RWPE2 (cell line): ENCODE data around the gene COX7A2L.
A peak's percentile ranks its signal among the peaks of the same experiment; 100 is the strongest.

Source experiments
- ATAC-seq: fragments of 200-7000 bp; cut with Tn5 transposase; 3 replicates; pipeline ENCODE4 v1.9.1; 2021; ENCODE audit warnings: low read depth
- DNase-seq: peaks from one replicate; pipeline ENCODE4 v3.0.0-alpha.2; 2020; ENCODE audit warnings: low spot score
- H3K27ac ChIP-seq: fragments of 450-650 bp; 2 replicates; pipeline ENCODE4 v1.5.1; 2017; ENCODE audit warnings: mild to moderate bottlenecking; ENCODE audit not compliant: poor library complexity, severe bottlenecking
- H3K27me3 ChIP-seq: fragments of 250-450 bp; sonication (Bioruptor Pico); 2 replicates; pipeline ENCODE4 v1.5.1; 2021; ENCODE audit warnings: mild to moderate bottlenecking, moderate library complexity; ENCODE audit not compliant: insufficient read depth, poor library complexity, severe bottlenecking
- H3K36me3 ChIP-seq: fragments of 250-450 bp; sonication (Bioruptor Pico); 2 replicates; pipeline ENCODE4 v1.5.1; 2020; ENCODE audit warnings: low read depth, mild to moderate bottlenecking, moderate library complexity
- H3K4me1 ChIP-seq: fragments of 250-450 bp; sonication (Bioruptor Pico); 2 replicates; pipeline ENCODE4 v1.5.1; 2021; ENCODE audit warnings: mild to moderate bottlenecking, moderate library complexity; ENCODE audit not compliant: insufficient read depth, poor library complexity, severe bottlenecking
- H3K4me3 ChIP-seq: fragments of 250-450 bp; sonication (Bioruptor Pico); 2 replicates; pipeline ENCODE4 v1.5.1; 2021; ENCODE audit warnings: mild to moderate bottlenecking, moderate library complexity; ENCODE audit not compliant: severe bottlenecking
- H3K9me3 ChIP-seq: fragments of 250-450 bp; sonication (Bioruptor Pico); 2 replicates; pipeline ENCODE4 v1.5.1; 2021; ENCODE audit warnings: mild to moderate bottlenecking, moderate library complexity; ENCODE audit not compliant: severe bottlenecking
- TF ChIP-seq, protein P1 (sequence below): fragments of 450-650 bp; IDR thresholded peaks from one replicate; pipeline ENCODE4 v1.5.1; 2017; ENCODE audit warnings: mild to moderate bottlenecking, moderate library complexity; ENCODE audit not compliant: poor library complexity, severe bottlenecking

COX7A2L gene, protein sequence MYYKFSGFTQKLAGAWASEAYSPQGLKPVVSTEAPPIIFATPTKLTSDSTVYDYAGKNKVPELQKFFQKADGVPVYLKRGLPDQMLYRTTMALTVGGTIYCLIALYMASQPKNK

DNA sequence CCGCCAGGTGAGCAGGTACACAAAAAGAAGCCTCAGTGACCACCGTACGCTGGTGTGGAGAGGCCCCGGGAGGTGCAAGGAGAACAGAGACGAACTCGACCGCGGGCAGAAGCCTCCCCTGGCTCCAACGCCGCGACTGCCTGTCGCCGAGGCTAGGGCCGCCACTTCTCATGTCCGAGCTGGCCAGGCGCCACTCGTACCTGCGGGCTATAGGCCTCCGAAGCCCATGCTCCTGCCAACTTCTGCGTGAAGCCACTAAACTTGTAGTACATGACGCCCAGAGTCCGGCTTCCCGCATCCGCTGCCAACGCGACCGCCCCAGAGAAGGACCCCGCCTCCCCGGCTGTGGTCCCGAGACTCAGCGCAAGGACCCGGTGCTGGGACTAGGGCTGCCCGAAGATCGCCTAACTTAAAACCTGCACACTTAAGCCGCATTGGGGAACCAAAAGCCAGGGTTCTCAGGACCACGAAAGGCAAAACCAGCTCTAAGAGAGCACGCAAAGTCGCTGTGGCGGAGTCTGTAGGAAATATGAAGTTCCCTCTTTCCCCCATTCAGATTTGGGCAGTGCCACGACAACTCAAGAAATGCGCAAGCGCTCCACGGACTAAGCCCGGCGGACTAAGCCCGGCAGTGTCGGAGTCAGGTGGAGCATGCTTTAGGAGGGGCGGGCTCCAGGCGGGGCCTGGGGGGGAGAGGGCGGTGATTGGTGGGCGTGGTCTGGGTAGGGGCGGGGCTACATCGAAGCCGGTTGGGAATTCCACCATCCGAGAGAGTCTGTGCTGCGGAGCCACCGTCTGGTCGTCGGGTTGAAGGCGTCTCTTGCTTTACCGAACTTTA is at the start of gene COX7A2L:
Gene COX7A2L (minus strand): TSS at position 328 of the 838 bp plus-strand sequence. CDS start 56 bp downstream, at position 272.
- peaks cover 4% of the 10 kb centered on the region for H3K4me1 ChIP-seq
- no peaks in the 10 kb centered on the region for H3K36me3 ChIP-seq
- DNase-seq (peak; percentile 96), ATAC-seq (peak; percentile 92)
- no peaks in the 10 kb centered on the region for H3K9me3 ChIP-seq
- TF ChIP-seq, protein P1, sequence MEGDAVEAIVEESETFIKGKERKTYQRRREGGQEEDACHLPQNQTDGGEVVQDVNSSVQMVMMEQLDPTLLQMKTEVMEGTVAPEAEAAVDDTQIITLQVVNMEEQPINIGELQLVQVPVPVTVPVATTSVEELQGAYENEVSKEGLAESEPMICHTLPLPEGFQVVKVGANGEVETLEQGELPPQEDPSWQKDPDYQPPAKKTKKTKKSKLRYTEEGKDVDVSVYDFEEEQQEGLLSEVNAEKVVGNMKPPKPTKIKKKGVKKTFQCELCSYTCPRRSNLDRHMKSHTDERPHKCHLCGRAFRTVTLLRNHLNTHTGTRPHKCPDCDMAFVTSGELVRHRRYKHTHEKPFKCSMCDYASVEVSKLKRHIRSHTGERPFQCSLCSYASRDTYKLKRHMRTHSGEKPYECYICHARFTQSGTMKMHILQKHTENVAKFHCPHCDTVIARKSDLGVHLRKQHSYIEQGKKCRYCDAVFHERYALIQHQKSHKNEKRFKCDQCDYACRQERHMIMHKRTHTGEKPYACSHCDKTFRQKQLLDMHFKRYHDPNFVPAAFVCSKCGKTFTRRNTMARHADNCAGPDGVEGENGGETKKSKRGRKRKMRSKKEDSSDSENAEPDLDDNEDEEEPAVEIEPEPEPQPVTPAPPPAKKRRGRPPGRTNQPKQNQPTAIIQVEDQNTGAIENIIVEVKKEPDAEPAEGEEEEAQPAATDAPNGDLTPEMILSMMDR, result peak; percentile 56
- H3K27me3 ChIP-seq, result no peaks in the 10 kb centered on the region
- peak within 1 kb of the TSS; percentile 75 for H3K4me3 ChIP-seq
- peak within 1 kb of the TSS; percentile 77 for H3K27ac ChIP-seq

DNA sequence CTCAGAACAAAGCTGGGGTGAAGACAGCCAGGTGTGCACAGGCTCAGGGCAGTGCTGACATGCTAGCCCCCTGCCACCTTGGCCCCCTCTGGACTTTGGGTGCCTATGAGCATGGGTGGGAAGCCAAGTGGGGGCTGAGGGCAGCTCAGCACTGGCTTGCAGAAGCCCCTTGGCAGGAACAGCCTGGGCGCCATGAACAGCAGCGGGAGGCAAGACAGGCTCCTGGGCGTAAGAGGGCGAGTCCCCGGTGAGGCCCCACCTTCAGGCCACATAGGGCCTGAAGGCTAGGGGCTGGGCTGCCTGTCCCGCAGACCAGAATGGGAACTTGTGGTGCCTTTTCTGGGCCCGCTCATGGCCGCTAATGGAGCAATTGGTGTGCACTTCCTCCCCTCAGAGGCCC is 47.0 kb upstream of the COX7A2L start:
- Histone ChIP-seq H3K36me3 (no peaks in the 10 kb centered on the region), H3K27me3 (no peaks in the 10 kb centered on the region), H3K9me3 (no peaks in the 10 kb centered on the region), H3K4me1 (no peaks in the 10 kb centered on the region), H3K27ac (no peak overlapping the region), H3K4me3 (no peak overlapping the region)
- TF ChIP-seq, protein P1, result no peak
- DNase-seq (no peak), ATAC-seq (no peak)

DNA sequence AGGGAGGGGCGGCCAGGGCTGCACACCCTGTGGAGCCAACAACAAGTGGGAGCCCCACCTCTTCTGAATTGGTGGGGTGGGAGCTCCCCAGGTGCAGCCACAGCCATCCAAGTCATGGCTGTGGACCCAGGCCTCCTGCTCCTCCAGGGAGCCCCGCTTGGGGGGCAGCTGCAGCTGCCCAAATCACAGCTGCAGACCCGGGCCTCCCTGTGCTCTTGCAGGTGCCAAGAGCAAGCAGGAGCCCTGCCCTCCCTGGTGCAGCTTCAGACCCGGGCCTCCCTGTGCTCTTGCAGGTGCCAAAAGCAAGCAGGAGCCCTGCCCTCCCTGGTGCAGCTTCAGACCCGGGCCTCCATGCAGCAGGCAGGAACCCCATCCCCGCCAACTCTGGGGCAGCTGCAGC is 46.5 kb upstream of the COX7A2L start:
- TF ChIP-seq, protein P1, result no peak
- H3K4me1 ChIP-seq, result no peaks in the 10 kb centered on the region
- no peak for ATAC-seq
- no peaks in the 10 kb centered on the region for H3K9me3 ChIP-seq
- no peaks in the 10 kb centered on the region for H3K36me3 ChIP-seq
- no peak for DNase-seq
- no peak overlapping the region for H3K4me3 ChIP-seq
- no peak overlapping the region for H3K27ac ChIP-seq
- no peaks in the 10 kb centered on the region for H3K27me3 ChIP-seq

DNA sequence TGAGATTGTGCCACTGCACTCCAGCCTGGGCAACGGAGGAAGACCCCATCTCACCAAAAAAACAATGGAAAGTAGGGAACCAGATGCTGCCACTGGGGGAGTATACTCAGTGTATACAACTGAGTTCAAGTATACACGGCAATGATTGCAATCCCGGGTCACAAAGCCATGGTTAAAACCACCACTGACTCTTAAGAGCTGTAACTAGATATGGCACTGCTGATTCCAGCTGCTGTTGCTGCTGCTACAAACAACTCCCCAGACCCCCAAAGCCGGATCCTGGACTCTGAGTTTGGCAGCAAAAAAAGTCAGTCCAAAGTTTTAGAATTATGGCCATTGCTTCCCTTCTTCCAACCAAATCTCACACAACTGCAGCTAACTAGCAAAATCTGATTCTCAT is 43.7 kb upstream of the COX7A2L start:
- H3K27ac ChIP-seq, result no peak overlapping the region

More for the DNA sequence above, 43.7 kb upstream of the COX7A2L start:
- Histone ChIP-seq H3K4me3 (no peak overlapping the region), H3K9me3 (no peaks in the 10 kb centered on the region), H3K36me3 (no peaks in the 10 kb centered on the region), H3K4me1 (no peaks in the 10 kb centered on the region), H3K27me3 (no peaks in the 10 kb centered on the region)
- ATAC-seq (no peak), DNase-seq (no peak)
- TF ChIP-seq, protein P1, result no peak
